ENCODE results near the gene TMED8.
A peak's percentile ranks its signal among the peaks of the same experiment; 100 is the strongest.
"Not testable (repeated sequence)": the region's sequence is repeated elsewhere in the genome, so short reads cannot be mapped to it uniquely, and the experiment has no call there.

TMED8 gene

GRCh38 chr14:77322250-77322902 is 54.5 kb downstream of the TMED8 start:
- no peak for DNase-seq (ENCODE audit: low read depth)

- peak; percentile 73 for DNase-seq (ENCODE audit: low read depth)
Observed at GRCh38 chr14:77320238-77320935, 56.5 kb downstream of the TMED8 start, which contains the start of gene POMT2. TSS of gene POMT2 (minus strand) at chr14:77320883. CDS start at chr14:77320681, 202 bp downstream.

- DNase-seq (ENCODE audit: low read depth) = no peak
Observed at GRCh38 chr14:77319422-77319821, 57.5 kb downstream of the TMED8 start.

- not testable (repeated sequence) for DNase-seq (ENCODE audit: low read depth)
Observed at GRCh38 chr14:77318756-77319155, 58.1 kb downstream of the TMED8 start.

GRCh38 chr14:77318006-77318553 is 58.8 kb downstream of the TMED8 start:
- DNase-seq (ENCODE audit: low read depth) = no peak

GRCh38 chr14:77316872-77317301 is 60.0 kb downstream of the TMED8 start:
- no peak for DNase-seq (ENCODE audit: low read depth)

GRCh38 chr14:77316195-77316505 is 60.7 kb downstream of the TMED8 start:
- DNase-seq (ENCODE audit: low read depth) = no peak

GRCh38 chr14:77314539-77315457 is 62.1 kb downstream of the TMED8 start:
- DNase-seq (ENCODE audit: low read depth) = no peak

- DNase-seq (ENCODE audit: low read depth) = peak; percentile 99
Observed at GRCh38 chr14:77314043-77314442, 62.9 kb downstream of the TMED8 start.

- DNase-seq (ENCODE audit: low read depth) = peak; percentile 64
Observed at GRCh38 chr14:77313371-77313770, 63.5 kb downstream of the TMED8 start.

- DNase-seq (ENCODE audit: low read depth) = peak; percentile 82
Observed at GRCh38 chr14:77311217-77311616, 65.7 kb downstream of the TMED8 start.

- DNase-seq (ENCODE audit: low read depth) = no peak
Observed at GRCh38 chr14:77310026-77310425, 66.9 kb downstream of the TMED8 start.

GRCh38 chr14:77309131-77309530 is 67.8 kb downstream of the TMED8 start:
- DNase-seq (ENCODE audit: low read depth) = no peak

GRCh38 chr14:77306851-77307496 is 69.9 kb downstream of the TMED8 start:
- no peak for DNase-seq (ENCODE audit: low read depth)

GRCh38 chr14:77306416-77306815 is 70.5 kb downstream of the TMED8 start:
- DNase-seq (ENCODE audit: low read depth) = no peak

- DNase-seq (ENCODE audit: low read depth) = no peak
Observed at GRCh38 chr14:77305696-77306095, 71.2 kb downstream of the TMED8 start.

GRCh38 chr14:77303417-77304156 is 73.3 kb downstream of the TMED8 start:
- peak; percentile 98 for DNase-seq (ENCODE audit: low read depth)

GRCh38 chr14:77302926-77303325 is 74.0 kb downstream of the TMED8 start:
- DNase-seq (ENCODE audit: low read depth) = peak; percentile 84

- peak; percentile 84 for DNase-seq (ENCODE audit: low read depth)
Observed at GRCh38 chr14:77301103-77301502, 75.8 kb downstream of the TMED8 start.

GRCh38 chr14:77299771-77300170 is 77.1 kb downstream of the TMED8 start:
- DNase-seq (ENCODE audit: low read depth) = no peak

GRCh38 chr14:77296906-77297305 is 80.0 kb downstream of the TMED8 start:
- no peak for DNase-seq (ENCODE audit: low read depth)
